SK-N-SH (cell line): ENCODE results near the gene GEMIN8. TPM values are rescaled to one million over a fixed set of nuclear protein-coding genes. Genes with fewer than 3 reads are reported as not detected.

ENCODE experiments used
- CTCF ChIA-PET: fragments of 300-600, 350-600 bp; formaldehyde crosslinking; extraction: SDS; loops from one replicate; lab custom pipeline; 2021; lab: Yijun Ruan, JAX
- POLR2A ChIA-PET: fragments of 350-600 bp; sonication (Branson Sonifier 250); formaldehyde crosslinking; extraction: SDS; loops from one replicate; lab custom pipeline; 2020; ENCODE audit warnings: antibody characterized with exemption, inconsistent platforms; lab: Yijun Ruan, JAX
- DNase-seq: peaks from one replicate; pipeline ENCODE4 v3.0.0; 2012
- H2AFZ ChIP-seq: fragments of 200-600 bp; sonication (generic); 2 replicates; pipeline ENCODE4 v1.8.1; 2016; ENCODE audit warnings: antibody characterized with exemption, mild to moderate bottlenecking, low read depth
- H3F3A ChIP-seq: fragments of 200-600 bp; sonication (generic); replicated peaks from 2 replicates; pipeline ENCODE3; 2016; ENCODE audit warnings: antibody characterized with exemption, mild to moderate bottlenecking; ENCODE audit not compliant: insufficient read depth
- H3K27ac ChIP-seq, 2 experiments: fragments of 200-500 bp in 1 of 2; fragments of 200-600 bp in 1 of 2; sonication (Bioruptor generic) in 1 of 2; sonication (generic), shearing (Covaris generic) in 1 of 2; 2 replicates each; pipeline versions ENCODE4 v1.5.1 to v1.6.1; 2014 to 2016; ENCODE audit warnings: low read depth in 2 of 2, inconsistent platforms in 1 of 2, low read length in 1 of 2, mild to moderate bottlenecking in 1 of 2, mixed read lengths in 1 of 2
- H3K27me3 ChIP-seq: fragments of 200-600 bp; sonication (generic), shearing (Covaris generic); 2 replicates; pipeline ENCODE4 v1.6.1; 2016; ENCODE audit warnings: mixed run types; ENCODE audit not compliant: insufficient read depth
- H3K36me3 ChIP-seq, 2 experiments: fragments of 200-500 bp in 1 of 2; fragments of 200-600 bp in 1 of 2; sonication (Bioruptor generic) in 1 of 2; sonication (generic) in 1 of 2; replicated peaks in 1 of 2; 2 replicates each; pipeline versions ENCODE3 to v1.5.1; 2014 to 2016; ENCODE audit warnings: low read length in 1 of 2, mild to moderate bottlenecking in 1 of 2; ENCODE audit not compliant: insufficient read depth in 2 of 2, control insufficient read depth in 1 of 2
- H3K4me1 ChIP-seq, 2 experiments: fragments of 200-500 bp in 1 of 2; fragments of 200-600 bp in 1 of 2; sonication (Bioruptor generic) in 1 of 2; sonication (generic), shearing (Covaris generic) in 1 of 2; 2 replicates each; pipeline versions ENCODE4 v1.5.1 to v1.6.1; 2014 to 2016; ENCODE audit warnings: low read depth in 1 of 2, low read length in 1 of 2, mixed run types in 1 of 2; ENCODE audit not compliant: insufficient read depth in 2 of 2, control insufficient read depth in 1 of 2
- H3K4me2 ChIP-seq: fragments of 200-600 bp; sonication (generic), shearing (Covaris generic); 2 replicates; pipeline ENCODE4 v1.6.1; 2017; ENCODE audit warnings: mixed run types
- H3K4me3 ChIP-seq, 2 experiments: fragments of 200-500 bp in 1 of 2; fragments of 200-600 bp in 1 of 2; sonication (Bioruptor generic) in 1 of 2; sonication (generic), shearing (Covaris generic) in 1 of 2; 2 replicates each; pipeline versions ENCODE4 v1.5.1 to v1.8.1; 2014 to 2016; ENCODE audit warnings: low read depth in 2 of 2, inconsistent platforms in 1 of 2, low read length in 1 of 2, mild to moderate bottlenecking in 1 of 2, mixed read lengths in 1 of 2, moderate library complexity in 1 of 2
- H3K79me2 ChIP-seq: fragments of 200-600 bp; sonication (generic); 2 replicates; pipeline ENCODE4 v1.8.1; 2017; ENCODE audit warnings: mild to moderate bottlenecking; ENCODE audit not compliant: insufficient read depth
- H3K9ac ChIP-seq: fragments of 200-600 bp; sonication (generic); 2 replicates; pipeline ENCODE4 v1.6.1; 2017; ENCODE audit warnings: mixed run types
- H3K9me2 ChIP-seq: fragments of 200-600 bp; sonication (generic); 2 replicates; pipeline ENCODE4 v1.6.1; 2017; ENCODE audit warnings: mixed run types
- H3K9me3 ChIP-seq: fragments of 200-600 bp; sonication (generic); 2 replicates; pipeline ENCODE4 v1.6.1; 2017; ENCODE audit warnings: mixed run types, mild to moderate bottlenecking, moderate library complexity
- H4K20me1 ChIP-seq: fragments of 200-600 bp; sonication (generic); 2 replicates; pipeline ENCODE4 v1.6.1; 2017; ENCODE audit warnings: mild to moderate bottlenecking, mixed run types; ENCODE audit not compliant: insufficient read depth
- CTCF ChIP-seq: fragments of 200-600 bp; sonication (generic); IDR thresholded peaks from 2 replicates; pipeline ENCODE4 v1.6.1; 2017; ENCODE audit warnings: antibody characterized with exemption, mild to moderate bottlenecking, moderate library complexity
- ELF1 ChIP-seq: IDR thresholded peaks from 2 replicates; pipeline ENCODE4 v1.4.0; 2012
- FOSL2 ChIP-seq: IDR thresholded peaks from 2 replicates; pipeline ENCODE4 v1.4.0; 2012; ENCODE audit warnings: low read depth, mild to moderate bottlenecking, moderate library complexity, borderline replicate concordance
- FOXM1 ChIP-seq: IDR thresholded peaks from 2 replicates; pipeline ENCODE4 v1.4.0; 2012; ENCODE audit warnings: low read depth, mild to moderate bottlenecking
- GATA2 ChIP-seq: sonication (generic); formaldehyde crosslinking; IDR thresholded peaks from 2 replicates; pipeline ENCODE4 v1.5.0; 2020; ENCODE audit warnings: mild to moderate bottlenecking, missing genetic modification reagents
- IRF3 ChIP-seq: fragments of 150-350 bp; IDR thresholded peaks from 2 replicates; pipeline ENCODE4 v1.6.1; 2016; ENCODE audit warnings: mild to moderate bottlenecking, low read depth, low read length
- JUND ChIP-seq: IDR thresholded peaks from 2 replicates; pipeline ENCODE4 v1.4.0; 2012
- MEF2A ChIP-seq: IDR thresholded peaks from 2 replicates; pipeline ENCODE4 v1.4.0; 2012; ENCODE audit warnings: low read depth, borderline replicate concordance
- MXI1 ChIP-seq: IDR thresholded peaks from 2 replicates; pipeline ENCODE4 v1.6.1; 2012; ENCODE audit warnings: mild to moderate bottlenecking, low read depth, low read length, improper control_type of control experiment
- NRF1 ChIP-seq: IDR thresholded peaks from 2 replicates; pipeline ENCODE4 v1.6.1; 2012; ENCODE audit warnings: low read depth, mild to moderate bottlenecking, low read length
- PBX3 ChIP-seq: IDR thresholded peaks from 2 replicates; pipeline ENCODE4; 2012
- POLR2AphosphoS5 ChIP-seq: IDR thresholded peaks from 2 replicates; pipeline ENCODE4 v1.6.1; 2012; ENCODE audit warnings: low read depth, low read length
- RAD21 ChIP-seq: IDR thresholded peaks from 2 replicates; pipeline ENCODE4 v1.6.1; 2012; ENCODE audit warnings: mild to moderate bottlenecking, low read length
- RCOR1 ChIP-seq: fragments of 150-350 bp; IDR thresholded peaks from 2 replicates; pipeline ENCODE4 v1.6.1; 2017; ENCODE audit warnings: antibody characterized with exemption, low read length
- RXRA ChIP-seq: IDR thresholded peaks from 2 replicates; pipeline ENCODE4 v1.4.0; 2012; ENCODE audit warnings: low read depth, mild to moderate bottlenecking, borderline replicate concordance
- SIN3A ChIP-seq: IDR thresholded peaks from 2 replicates; pipeline ENCODE4 v1.6.1; 2012; ENCODE audit warnings: low read depth, mild to moderate bottlenecking, low read length, moderate library complexity, borderline replicate concordance
- TCF12 ChIP-seq: IDR thresholded peaks from 2 replicates; pipeline ENCODE4 v1.4.0; 2012
- USF1 ChIP-seq: IDR thresholded peaks from 2 replicates; pipeline ENCODE4 v1.4.0; 2012; ENCODE audit warnings: low read depth, borderline replicate concordance
- USF2 ChIP-seq: fragments of 150-350 bp; IDR thresholded peaks from 2 replicates; pipeline ENCODE4 v1.6.1; 2017; ENCODE audit warnings: antibody characterized with exemption, low read length, low read depth, borderline replicate concordance
- YY1 ChIP-seq: IDR thresholded peaks from 2 replicates; pipeline ENCODE4 v1.4.0; 2012; ENCODE audit warnings: low read depth, mild to moderate bottlenecking
- WGBS: methylation state at CpG from one replicate; pipeline ENCODE4 v1.1.6; 2017; ENCODE audit warnings: low lambda C conversion rate; 5-methylcytosine and 5-hydroxymethylcytosine counted together
- polyA plus RNA-seq, 3 experiments: library from polyadenylated mRNA; depleted of rRNA; stranded (reverse); fragments of >200 nt; gene quantifications; 2 replicates each; pipeline ENCODE4 v1.2.3, GENCODE V29; 2012

Gene GEMIN8
- polyA plus RNA-seq, 1 of the 3 experiments (the other 2 are of a cell fraction), result 69.8 TPM

GRCh38 chrX:14056206-14056605, 26.5 kb upstream of the GEMIN8 start (continued):
- TF ChIP-seq USF2 (no peak), POLR2AphosphoS5 (no peak)

- 13% methylated on average over 5 of the region's 5 CpGs for WGBS
- no peaks in the 10 kb centered on the region; the same call in 1 of the 2 replicates for H3K27me3 ChIP-seq
- no peak overlapping the region for H2AFZ ChIP-seq
- H3K4me1 ChIP-seq, result no peaks in the 10 kb centered on the region
- no peak for DNase-seq
- no peaks in the 10 kb centered on the region for H3K36me3 ChIP-seq
- peak; percentile 48 for TF ChIP-seq RAD21
- no peak for TF ChIP-seq FOXM1
- no peak for TF ChIP-seq RCOR1
- no peak for TF ChIP-seq RXRA
- no peak for TF ChIP-seq CTCF
- TF ChIP-seq, all 33 proteins: peak for 1
- no peaks in the 10 kb centered on the region for H4K20me1 ChIP-seq
- H3K4me3 ChIP-seq, result no peak overlapping the region
- no peaks in the 10 kb centered on the region for H3F3A ChIP-seq
- no peaks in the 10 kb centered on the region for H3K9me3 ChIP-seq
- H3K9me2 ChIP-seq, result no peaks in the 10 kb centered on the region
- H3K4me2 ChIP-seq, result no peak overlapping the region
- no peaks in the 10 kb centered on the region for H3K79me2 ChIP-seq
- no peak overlapping the region for H3K27ac ChIP-seq
- ChIA-PET POLR2A (interaction anchor here (0.7 kb wide), 1 partner anchor 287 kb away, joined by 3 read pairs; no protein-coding TSS in a partner anchor), CTCF (interaction anchor here (1.1 kb wide), 1 partner anchor 13 kb away, joined by 4 read pairs; no protein-coding TSS in a partner anchor)
- H3K9ac ChIP-seq, result no peak overlapping the region
Observed at GRCh38 chrX:14051416-14051815, 21.7 kb upstream of the GEMIN8 start.

GRCh38 chrX:14050709-14051108, 21.0 kb upstream of the GEMIN8 start:
- no peak for DNase-seq
- 0% methylated on average over 1 of the region's 1 CpG for WGBS
- Histone ChIP-seq H3K9ac (no peak overlapping the region), H3K27me3 (no peaks in the 10 kb centered on the region; the same call in 1 of the 2 replicates), H3K36me3 (no peaks in the 10 kb centered on the region), H2AFZ (no peak overlapping the region), H3K4me1 (no peaks in the 10 kb centered on the region), H4K20me1 (no peaks in the 10 kb centered on the region), H3K4me3 (no peak overlapping the region), H3K79me2 (no peaks in the 10 kb centered on the region), H3K9me2 (no peaks in the 10 kb centered on the region), H3F3A (no peaks in the 10 kb centered on the region), H3K9me3 (no peaks in the 10 kb centered on the region), H3K27ac (no peak overlapping the region), H3K4me2 (no peak overlapping the region)
- no peak for TF ChIP-seq FOSL2
- no peak for TF ChIP-seq CTCF
- no peak for TF ChIP-seq JUND
- no peak for TF ChIP-seq YY1
- TF ChIP-seq ELF1, result no peak
- TF ChIP-seq TCF12, result no peak
- no peak for TF ChIP-seq IRF3
- no peak for TF ChIP-seq MXI1
- no peak for TF ChIP-seq USF1
- TF ChIP-seq SIN3A, result no peak
- TF ChIP-seq PBX3, result no peak
- no peak for TF ChIP-seq MEF2A
- TF ChIP-seq GATA2 (CRISPR knock-in tag), result no peak
- no peak for TF ChIP-seq NRF1
- POLR2A ChIA-PET, result no interaction called here
- CTCF ChIA-PET, result interaction anchor here (1.1 kb wide), 1 partner anchor 12 kb away, joined by 4 read pairs; no protein-coding TSS in a partner anchor
